ENCODE data around the gene WNT3A.

Gene WNT3A

DNA sequence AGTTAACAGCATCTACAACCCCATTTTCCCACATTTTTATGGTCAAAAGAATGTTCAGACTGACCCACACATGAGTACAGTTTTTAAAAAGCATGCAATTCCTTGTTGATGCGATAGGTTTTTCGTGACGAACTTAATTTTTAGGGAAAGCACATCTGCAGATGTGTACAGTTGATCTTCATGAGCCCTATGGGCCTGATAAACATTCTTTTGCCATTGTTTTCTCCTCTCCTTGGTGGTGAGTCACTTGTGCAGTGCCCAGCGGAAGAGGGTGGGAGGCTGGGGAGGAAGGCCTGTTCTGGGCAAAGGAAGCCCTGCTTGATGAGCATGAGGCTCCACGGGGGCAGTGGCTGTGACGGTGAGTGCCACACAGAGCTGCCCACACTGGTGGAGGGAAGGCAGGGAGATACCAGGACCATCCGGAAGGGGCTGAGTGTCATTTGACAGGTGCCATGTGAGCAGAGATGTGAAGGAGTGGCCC, 81.0 kb downstream of the WNT3A start:
- no peak for DNase-seq

DNA sequence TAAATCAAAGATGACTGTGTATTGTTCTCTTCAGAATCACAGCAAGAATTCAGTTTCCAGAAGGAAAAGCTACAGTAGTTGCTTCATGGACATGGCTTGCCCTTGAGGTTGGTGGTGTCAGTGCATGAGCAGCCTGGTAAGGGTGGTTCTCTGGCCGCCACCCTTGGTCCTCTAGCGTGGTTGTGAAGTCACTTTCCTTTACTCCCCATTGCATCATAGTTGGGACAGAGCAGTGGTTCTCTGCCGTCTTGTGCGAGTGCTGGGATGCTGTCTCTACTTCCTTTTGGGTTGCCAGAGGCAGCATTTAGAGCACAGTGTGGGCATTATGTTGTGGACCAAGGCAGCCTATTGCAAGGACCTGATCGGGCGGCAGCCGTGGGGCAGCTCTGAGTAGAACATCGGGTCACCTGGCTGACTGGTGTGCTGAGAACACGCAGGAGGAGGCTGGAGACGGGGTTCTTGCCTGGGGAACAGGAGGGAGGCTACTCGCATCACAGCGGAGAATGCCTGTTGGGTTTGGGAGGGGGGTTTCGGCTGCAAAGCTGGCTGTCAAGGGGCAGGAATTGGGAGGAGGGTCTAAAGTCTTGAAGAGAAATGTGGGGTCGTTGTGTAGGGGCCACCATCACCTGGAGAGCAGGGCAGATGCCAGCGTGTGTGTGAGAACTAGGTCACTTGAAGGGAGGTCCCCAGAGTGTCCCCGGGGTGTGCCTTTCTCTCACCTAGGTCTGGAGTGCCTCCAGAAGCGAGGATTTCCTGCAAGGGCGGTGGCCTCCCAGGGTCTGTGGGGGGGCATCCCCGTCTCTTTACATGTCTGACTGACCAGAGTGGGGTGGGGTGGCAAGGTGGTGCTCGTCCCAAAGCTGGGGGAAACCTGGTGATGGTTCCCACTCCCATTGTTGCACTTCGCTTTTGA, 82.0 kb downstream of the WNT3A start:
- no peak for DNase-seq

DNA sequence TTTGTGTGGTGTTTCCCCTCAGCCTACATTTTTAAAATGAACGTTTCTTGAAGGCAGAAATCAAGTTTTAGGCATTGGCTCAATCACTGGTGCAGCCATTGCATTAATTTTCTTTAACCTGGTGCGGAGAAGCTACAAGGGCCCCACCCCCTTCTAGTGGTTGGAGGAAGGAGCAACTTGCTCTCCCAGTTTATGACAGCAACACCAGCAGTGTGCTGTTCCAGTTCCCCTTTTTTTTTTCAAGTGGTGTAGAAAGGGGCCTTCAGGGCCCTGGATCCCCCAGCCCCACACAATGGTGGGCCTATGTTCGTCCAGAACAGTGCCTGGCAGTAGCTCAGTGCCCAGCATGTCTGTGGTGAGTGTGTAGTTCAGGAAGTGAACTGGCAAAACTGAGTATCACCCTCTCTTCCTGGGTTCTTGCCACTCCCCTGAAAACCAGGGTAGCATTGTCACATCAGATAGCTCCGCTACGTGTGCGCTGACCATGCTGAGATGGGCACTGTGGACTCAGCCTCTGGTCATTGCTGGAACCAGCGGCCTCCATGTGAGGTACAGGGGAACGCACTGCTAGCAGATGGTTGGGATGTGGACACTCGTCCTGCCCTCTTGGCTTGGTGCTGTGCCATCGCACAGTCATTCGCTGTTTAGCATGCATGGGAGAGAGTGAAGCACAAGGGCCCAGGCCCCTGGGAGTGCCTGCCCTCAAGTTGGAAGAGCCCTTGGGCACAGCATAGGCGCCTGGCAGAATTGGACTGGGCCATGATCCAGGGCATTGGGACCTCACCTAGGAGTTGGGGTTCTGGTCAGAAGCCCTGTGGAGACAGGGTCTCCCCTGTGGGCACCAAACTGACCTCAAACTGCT, 83.0 kb downstream of the WNT3A start:
- DNase-seq, result no peak

DNA sequence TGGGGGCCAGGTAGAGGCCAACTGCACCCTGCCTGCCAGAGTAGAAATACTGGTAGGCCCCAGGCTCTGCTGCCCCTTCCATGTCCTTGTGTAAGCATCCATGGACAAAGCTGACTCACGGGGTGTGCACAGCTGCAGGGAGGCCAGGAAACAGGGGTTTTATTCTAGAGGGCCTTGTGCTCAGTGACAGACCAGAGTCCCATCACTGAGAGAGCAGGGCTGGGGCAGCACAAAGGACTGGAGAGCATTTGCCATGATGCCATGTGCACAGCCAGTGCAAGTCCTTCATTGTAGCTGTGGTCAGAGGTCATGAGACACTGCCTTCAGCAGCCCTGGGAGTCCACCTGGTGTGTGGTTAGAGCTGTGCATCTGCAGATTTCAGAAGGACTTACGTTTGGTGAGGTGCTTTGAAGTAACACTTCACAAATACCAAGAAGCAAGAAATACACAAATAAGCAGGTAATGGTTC, 83.8 kb downstream of the WNT3A start:
- DNase-seq, result no peak

DNA sequence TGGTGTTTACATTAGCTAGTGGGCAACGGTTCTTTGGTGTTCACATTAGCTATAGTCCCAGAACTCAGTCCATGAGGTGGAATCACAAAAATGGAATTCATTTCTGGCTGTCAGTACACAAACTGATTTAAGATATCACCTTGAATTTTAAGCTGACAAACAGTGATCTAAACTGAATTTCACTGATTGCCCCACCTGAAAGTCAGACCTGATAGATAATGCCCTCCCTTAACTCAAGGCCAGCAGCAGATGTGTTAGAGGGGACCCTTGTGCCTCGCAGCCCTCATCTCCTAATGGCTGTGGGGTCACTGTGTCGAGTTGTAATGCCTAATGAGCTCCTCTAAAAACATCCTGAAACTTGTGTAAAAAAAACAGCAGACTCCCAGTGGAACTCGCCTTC, 84.3 kb downstream of the WNT3A start:
- no peak for DNase-seq

DNA sequence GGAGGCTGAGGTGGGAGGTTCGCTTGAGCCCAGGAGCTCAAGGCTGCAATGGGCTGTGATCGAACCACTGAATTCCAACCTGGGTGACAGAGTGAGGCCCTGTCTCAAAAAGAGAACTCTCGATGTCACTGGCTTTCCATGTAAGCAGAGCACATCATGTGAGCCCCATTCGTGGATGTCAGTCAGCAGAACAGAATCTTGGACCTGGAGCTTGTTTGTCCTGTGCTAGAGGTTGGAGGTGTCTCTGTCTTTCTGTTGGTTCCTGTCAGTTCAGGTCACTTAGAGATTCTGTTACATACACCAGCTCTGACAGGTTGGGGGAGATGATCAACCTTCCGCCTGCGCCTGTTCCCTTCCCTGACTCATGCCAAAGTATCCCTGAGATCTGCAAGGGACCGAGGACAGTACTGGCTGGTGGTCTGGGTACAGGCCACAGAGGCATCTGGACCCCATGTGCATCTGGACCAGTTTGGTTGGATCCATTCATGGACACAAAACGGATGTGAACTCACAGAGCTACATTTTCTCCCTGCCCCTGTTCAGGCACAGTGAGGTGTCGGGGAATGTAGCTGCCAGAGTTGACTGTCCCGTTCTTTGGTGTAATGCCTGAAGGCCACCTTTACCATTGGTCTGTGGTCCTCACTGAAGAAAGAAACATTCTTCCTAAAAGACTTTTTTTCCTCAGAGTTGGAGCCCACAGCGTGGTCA, 85.7 kb downstream of the WNT3A start:
- DNase-seq, result no peak

DNA sequence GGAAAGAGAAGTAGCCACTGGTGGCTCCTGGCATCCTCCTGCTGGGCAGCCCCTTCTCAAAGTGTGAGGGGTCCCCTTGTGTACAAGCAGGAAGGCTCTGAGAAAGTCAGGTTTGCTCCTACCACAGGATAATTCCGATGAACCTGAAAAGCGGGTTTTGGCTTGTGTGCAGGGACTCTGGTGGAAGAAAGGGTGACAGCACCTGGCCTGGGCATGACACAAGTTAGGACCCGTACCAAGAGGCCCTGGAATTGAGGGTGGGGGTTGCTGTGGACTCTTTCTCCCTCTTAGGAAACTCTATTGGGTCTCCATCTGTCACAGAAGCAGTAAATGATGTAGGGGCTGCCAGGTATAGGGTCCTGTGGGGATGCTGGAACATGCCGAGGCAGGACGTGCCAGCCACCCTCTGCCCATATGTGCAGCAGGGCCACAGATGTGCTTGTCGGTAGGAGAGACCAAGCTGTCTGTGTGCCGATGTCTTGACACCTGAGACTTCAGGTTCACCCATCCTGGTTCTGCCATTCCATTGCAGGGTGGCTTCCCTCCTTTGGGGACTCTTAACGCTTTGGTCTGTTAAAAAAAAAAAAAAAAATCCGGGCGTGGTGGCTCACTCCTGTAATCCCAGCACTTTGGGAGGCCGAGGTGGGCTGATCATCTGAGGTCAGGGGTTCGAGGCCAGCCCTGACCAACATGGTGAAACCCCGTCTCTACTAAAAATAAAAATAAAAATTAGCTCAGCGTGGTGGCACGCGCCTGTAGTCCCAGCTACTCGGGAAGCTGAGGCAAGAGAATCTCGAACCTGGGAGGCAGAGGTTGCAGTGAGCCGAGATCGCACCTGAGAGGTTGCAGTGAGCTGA, 86.5 kb downstream of the WNT3A start:
- no peak for DNase-seq

DNA sequence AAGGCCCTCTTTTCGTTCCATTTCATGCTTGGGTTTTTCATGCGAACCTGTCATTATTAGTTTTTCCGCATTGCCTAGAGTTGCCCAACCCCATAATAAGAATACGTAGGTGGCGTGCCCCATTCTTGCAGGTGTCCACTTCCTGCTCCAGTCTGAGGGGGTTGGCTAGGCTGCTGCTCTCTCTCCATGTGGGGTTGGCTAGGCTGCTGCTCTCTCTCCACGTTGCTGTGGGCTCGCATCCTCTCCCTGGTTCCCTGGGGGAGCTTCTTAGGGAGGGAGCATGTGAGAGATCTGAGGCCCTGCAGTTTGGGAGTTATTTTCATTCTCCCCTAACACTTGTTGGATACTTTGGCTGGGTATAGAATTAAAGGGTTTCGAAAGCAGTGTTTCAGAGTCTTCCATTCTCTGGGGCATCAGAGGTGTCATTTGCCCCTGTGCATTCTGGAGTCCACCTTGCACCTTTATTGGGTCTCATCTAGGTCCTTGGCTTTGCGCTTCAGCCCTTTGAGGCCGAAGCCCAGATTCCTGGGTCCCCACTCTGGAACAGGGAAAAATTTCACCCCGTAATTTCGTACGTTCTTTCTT, 87.7 kb downstream of the WNT3A start:
- DNase-seq, result no peak

DNA sequence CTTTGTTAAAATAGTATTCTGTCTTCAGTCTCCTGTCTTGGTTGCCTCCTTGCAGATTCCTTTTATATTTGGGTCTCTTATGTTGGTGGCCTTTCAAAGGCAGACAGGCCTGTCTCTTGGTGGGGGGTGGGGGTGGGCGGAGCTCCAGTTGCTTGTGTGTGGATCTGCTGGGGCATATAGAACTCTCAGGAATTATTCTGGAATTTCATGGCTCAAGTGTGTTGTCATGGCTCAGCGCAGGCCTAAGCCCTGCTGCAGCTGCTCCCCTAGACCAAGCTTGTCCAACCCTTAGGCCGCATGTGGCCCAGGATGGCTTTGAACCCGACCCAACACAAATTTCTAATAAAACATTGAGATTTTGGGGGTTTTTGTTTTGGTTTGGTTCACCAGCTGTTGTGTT, 88.4 kb downstream of the WNT3A start:
- no peak for DNase-seq

DNA sequence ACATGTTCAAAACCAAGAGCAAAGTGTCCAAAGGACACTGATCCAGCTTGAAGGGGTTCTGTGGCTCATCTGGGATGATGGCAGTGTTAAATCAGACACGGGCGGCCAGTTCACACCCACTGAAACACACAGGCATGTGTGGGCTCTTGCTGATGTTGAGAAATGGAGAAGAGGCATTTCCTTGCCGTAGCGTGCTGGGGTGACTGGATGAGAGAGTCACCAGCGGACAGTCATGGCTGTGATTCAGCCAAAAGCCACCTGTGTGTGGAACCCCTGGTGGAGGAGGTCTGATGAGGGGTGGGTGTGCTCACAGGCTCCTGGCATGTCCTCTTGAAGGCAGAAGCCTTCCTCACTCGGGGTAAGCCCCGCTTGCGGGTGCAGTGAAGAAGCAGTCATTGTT, 89.1 kb downstream of the WNT3A start:
- DNase-seq, result no peak

DNA sequence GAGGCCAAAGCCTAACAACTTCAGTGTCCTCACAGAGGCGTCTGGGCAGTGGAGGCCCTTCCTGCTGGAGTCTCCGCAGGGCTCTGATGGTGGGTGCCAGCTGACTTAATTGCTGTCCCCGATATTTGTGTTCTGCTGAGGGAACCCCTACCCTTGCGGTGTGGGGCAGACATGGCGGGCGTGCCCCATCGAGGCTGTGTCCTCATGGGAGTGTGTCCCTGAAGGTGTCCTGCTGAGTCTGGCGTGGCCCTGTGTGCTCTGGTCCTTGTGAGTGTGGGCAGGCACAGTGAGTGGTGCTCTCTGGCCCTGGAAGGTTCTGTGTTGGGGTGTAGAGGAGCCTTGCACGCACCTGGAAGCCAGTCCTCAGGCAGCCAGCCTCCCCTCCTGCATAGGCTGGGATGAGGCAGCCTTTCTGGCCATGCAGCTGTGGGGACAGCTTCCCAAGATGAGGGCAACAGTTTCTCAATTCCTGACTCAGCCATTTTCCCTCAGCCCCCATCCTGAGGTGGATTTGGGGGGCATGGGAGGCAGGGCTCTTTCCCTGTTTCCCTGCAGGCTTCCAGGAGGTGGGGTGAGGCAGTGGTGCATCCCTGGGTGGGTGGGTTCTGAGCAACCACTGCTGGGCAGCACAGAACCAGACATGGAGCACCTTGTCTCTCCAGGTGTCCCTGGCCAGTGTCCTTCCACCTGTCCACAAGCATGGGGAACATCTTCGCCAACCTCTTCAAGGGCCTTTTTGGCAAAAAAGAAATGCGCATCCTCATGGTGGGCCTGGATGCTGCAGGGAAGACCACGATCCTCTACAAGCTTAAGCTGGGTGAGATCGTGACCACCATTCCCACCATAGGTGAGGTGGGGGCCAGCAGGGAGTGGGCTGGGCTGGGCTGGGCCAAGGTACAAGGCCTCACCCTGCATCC, 89.9 kb downstream of the WNT3A start:
- DNase-seq, result no peak

DNA sequence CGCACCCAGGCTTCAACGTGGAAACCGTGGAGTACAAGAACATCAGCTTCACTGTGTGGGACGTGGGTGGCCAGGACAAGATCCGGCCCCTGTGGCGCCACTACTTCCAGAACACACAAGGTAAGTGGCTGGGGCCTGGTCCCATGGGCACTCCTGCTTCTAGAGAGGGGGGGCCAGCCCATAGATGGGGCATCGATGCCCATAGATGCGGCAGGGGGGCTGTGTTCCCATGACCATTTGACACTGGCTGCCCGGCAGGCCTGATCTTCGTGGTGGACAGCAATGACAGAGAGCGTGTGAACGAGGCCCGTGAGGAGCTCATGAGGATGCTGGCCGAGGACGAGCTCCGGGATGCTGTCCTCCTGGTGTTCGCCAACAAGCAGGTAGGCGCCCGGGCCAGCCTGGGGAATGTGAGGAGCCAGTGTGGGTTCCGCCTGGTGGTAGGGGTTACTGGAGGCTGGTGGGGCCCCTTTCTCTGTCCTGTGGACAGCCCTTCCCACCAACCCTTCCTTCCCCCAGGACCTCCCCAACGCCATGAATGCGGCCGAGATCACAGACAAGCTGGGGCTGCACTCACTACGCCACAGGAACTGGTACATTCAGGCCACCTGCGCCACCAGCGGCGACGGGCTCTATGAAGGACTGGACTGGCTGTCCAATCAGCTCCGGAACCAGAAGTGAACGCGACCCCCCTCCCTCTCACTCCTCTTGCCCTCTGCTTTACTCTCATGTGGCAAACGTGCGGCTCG, 90.7 kb downstream of the WNT3A start:
- no peak for DNase-seq

DNA sequence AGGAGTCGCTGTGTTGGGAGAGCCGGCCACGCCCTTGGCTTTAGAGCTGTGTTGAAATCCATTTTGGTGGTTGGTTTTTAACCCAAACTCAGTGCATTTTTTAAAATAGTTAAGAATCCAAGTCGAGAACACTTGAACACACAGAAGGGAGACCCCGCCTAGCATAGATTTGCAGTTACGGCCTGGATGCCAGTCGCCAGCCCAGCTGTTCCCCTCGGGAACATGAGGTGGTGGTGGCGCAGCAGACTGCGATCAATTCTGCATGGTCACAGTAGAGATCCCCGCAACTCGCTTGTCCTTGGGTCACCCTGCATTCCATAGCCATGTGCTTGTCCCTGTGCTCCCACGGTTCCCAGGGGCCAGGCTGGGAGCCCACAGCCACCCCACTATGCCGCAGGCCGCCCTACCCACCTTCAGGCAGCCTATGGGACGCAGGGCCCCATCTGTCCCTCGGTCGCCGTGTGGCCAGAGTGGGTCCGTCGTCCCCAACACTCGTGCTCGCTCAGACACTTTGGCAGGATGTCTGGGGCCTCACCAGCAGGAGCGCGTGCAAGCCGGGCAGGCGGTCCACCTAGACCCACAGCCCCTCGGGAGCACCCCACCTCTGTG, 91.6 kb downstream of the WNT3A start:
- DNase-seq, result no peak

DNA sequence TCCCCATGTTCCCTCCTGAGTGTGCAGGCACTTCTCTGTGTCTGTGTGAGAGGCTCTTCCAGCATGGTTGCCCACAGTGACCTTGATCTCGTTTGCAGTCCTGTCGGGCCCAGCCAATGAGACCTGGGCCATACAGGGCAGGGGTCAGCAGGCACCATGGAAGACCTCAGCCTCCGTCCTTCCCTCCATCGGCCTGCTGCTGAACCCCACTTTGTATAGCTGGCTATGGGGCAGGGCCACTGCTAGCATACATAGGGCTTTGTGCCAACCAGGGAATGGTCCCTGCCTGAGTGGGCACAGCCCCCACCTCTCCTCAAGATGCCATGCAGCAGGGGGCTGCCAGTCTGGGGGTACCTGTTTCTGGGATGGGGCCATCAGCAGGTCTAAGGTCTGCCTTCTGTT, 92.5 kb downstream of the WNT3A start:
- no peak for DNase-seq

DNA sequence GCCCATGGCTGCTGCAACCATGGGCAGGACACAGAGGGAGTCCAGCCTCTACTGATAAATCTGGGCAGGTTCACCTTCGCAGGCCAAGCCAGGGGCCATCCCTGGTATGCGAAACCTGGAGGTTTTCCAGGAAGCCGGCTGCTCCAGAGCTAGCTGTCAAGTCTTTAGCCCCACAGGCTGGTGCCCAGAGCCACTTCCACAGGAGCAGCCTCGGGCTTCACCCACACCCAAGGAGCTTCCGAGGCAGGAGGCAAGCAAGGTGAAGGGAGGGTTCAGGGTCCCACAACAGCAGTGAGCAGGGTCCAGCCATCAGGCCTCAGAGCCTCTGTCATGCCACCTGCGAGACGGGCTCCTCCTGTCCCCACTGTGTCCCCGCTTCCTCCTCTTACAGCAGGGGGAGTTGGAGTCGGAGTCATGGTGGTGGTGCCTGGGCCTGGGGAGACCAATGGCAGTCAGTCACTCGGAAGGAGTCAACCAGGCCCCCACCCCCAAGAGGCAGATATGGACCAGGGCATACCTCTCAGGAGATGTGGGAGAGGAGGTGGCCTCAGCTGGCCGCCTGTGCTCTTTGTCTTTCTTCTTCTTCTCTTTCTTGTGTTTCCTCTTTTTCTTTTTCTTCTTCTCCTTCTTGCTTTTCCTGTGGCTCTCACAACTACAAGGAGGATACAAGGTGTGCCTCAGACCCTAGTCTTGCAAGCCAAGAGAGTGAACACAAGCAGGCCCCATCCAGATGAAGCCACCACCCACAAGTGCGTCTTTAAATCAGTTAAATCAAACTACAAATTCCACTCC, 94.2 kb downstream of the WNT3A start:
- DNase-seq, result no peak

DNA sequence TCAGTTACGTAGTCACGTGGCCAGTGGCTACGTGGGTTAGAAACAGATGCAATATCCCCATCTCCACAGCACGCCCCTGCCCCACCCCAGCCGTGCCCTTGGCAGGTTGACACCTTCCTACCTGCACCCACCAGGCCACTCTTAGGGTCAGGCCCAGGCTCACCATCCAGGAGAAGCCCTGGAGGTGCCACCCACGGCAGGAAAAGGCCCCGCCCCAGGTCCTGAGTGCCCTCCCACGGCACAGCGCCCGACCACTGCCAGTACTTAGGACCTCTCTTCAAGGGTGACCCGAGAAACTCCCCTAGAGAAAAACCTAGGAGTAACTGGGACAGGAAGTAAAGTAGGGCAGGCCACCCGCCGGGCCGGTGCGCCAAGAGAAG, 94.8 kb downstream of the WNT3A start:
- DNase-seq, result no peak

DNA sequence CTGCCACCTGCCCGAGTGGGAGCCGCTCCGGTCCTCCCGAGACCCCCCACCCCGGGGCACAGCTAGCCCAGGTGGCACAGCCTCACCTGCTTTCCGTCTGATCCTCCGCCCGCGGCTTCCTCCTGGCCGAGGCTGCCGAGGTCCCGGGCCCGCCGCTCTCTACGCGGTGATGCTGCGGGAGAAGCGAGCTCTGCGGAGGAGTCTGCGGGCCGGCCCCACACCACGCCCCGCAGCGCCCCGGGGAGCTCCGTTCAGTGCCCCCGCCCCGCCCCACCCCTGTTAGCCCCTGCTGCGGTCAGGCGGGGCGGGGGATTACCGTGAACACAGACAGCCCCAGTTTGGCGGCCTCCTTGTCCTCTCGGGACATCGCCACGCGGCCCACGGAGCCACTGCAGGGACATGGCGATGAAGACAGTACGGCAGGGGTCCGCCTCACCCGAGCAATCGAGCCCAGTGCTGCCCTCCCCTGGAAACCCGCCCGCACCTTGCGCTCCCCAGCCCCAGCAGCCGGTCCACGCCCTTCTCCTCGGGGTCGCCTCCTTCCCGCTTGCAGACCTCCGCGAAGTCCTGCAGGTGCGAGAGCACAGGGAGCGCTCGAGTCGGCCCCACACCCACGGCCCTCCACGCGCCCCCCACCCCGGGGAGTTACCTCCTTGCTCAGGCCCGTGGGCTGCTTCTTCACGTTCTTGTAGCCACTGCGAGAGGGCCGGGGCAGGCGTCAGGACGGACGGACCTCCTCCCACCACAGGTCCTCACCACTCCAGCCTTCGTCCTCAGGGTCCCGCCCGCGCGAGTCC, 95.4 kb downstream of the WNT3A start:
- DNase-seq, result peak; percentile 52

All from activated gamma-delta T cell (primary cell).